Glutamatergic neuron (in vitro differentiated cells): ENCODE results near the gene MEX3B. TPM values are rescaled to one million over a fixed set of nuclear protein-coding genes. Genes with fewer than 3 reads are reported as not detected.

ENCODE experiments used
- DNase-seq: peaks from one replicate; pipeline ENCODE4 v3.0.0; 2022
- H3K27ac Mint-ChIP-seq: one replicate; pipeline ENCODE4 v1.8.0; 2020; ENCODE audit warnings: mild to moderate bottlenecking, mixed read lengths, inconsistent platforms; ENCODE audit not compliant: unreplicated experiment
- H3K27me3 Mint-ChIP-seq: one replicate; pipeline ENCODE4 v1.8.0; 2020; ENCODE audit warnings: mild to moderate bottlenecking, moderate library complexity, mixed read lengths, inconsistent platforms; ENCODE audit not compliant: unreplicated experiment
- H3K36me3 Mint-ChIP-seq: one replicate; pipeline ENCODE4 v1.8.0; 2020; ENCODE audit warnings: mild to moderate bottlenecking, mixed read lengths, inconsistent platforms; ENCODE audit not compliant: unreplicated experiment
- H3K4me1 Mint-ChIP-seq: one replicate; pipeline ENCODE4 v1.8.0; 2020; ENCODE audit warnings: mild to moderate bottlenecking, low read depth, mixed read lengths, inconsistent platforms; ENCODE audit not compliant: unreplicated experiment
- H3K4me3 Mint-ChIP-seq: one replicate; pipeline ENCODE4 v1.8.0; 2020; ENCODE audit warnings: mild to moderate bottlenecking, mixed read lengths, inconsistent platforms; ENCODE audit not compliant: unreplicated experiment
- H3K9me3 Mint-ChIP-seq: one replicate; pipeline ENCODE4 v1.8.0; 2020; ENCODE audit warnings: mild to moderate bottlenecking, moderate library complexity, mixed read lengths, inconsistent platforms; ENCODE audit not compliant: unreplicated experiment
- total RNA-seq: library from RNA; stranded (reverse); fragmentation: NEBNext Ultra II Directional; extraction: Animal tissue kit (Norgen Biotek cat#: 25700); gene quantifications from one replicate; pipeline ENCODE4 v1.2.1, GENCODE V29; 2021; ENCODE audit not compliant: unreplicated experiment
- TF ChIP-seq, protein P1 (sequence below): fragments of 200-600 bp; sonication (generic); IDR thresholded peaks from one replicate; pipeline ENCODE4 v1.5.0; 2021; ENCODE audit not compliant: partially characterized antibody, unreplicated experiment

MEX3B gene
- total RNA-seq, 1 donor from 2014 or later, result 96.2 TPM

DNA sequence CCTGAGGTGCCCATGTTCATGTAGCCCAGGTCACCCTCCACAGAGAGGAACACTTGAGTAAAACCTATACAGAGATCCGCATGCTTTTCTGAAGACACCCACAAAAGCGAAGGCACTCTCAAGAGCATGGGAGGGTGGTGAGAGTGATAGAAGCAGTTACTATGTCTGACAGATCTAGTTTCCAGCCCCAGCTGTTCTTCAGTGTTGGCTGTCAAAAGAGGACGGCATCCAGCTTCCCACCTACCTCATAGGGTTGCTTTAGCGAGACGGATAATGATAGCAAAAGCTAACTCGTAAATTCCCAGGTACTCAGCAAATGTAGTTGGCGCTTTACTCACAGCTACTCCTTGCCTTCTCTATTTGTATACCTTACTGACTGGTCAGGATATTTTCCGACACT is 3.0 kb upstream of the MEX3B start:
- H3K4me1 Mint-ChIP-seq, result peaks cover 17% of the 10 kb centered on the region
- H3K27ac Mint-ChIP-seq, result peak overlapping the region; percentile 98
- TF ChIP-seq, protein P1, sequence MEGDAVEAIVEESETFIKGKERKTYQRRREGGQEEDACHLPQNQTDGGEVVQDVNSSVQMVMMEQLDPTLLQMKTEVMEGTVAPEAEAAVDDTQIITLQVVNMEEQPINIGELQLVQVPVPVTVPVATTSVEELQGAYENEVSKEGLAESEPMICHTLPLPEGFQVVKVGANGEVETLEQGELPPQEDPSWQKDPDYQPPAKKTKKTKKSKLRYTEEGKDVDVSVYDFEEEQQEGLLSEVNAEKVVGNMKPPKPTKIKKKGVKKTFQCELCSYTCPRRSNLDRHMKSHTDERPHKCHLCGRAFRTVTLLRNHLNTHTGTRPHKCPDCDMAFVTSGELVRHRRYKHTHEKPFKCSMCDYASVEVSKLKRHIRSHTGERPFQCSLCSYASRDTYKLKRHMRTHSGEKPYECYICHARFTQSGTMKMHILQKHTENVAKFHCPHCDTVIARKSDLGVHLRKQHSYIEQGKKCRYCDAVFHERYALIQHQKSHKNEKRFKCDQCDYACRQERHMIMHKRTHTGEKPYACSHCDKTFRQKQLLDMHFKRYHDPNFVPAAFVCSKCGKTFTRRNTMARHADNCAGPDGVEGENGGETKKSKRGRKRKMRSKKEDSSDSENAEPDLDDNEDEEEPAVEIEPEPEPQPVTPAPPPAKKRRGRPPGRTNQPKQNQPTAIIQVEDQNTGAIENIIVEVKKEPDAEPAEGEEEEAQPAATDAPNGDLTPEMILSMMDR, result no peak
- peaks cover 26% of the 10 kb centered on the region for H3K9me3 Mint-ChIP-seq
- peaks cover 31% of the 10 kb centered on the region for H3K27me3 Mint-ChIP-seq
- peak overlapping the region; percentile 92 for H3K4me3 Mint-ChIP-seq
- DNase-seq, result no peak
- H3K36me3 Mint-ChIP-seq, result no peaks in the 10 kb centered on the region

DNA sequence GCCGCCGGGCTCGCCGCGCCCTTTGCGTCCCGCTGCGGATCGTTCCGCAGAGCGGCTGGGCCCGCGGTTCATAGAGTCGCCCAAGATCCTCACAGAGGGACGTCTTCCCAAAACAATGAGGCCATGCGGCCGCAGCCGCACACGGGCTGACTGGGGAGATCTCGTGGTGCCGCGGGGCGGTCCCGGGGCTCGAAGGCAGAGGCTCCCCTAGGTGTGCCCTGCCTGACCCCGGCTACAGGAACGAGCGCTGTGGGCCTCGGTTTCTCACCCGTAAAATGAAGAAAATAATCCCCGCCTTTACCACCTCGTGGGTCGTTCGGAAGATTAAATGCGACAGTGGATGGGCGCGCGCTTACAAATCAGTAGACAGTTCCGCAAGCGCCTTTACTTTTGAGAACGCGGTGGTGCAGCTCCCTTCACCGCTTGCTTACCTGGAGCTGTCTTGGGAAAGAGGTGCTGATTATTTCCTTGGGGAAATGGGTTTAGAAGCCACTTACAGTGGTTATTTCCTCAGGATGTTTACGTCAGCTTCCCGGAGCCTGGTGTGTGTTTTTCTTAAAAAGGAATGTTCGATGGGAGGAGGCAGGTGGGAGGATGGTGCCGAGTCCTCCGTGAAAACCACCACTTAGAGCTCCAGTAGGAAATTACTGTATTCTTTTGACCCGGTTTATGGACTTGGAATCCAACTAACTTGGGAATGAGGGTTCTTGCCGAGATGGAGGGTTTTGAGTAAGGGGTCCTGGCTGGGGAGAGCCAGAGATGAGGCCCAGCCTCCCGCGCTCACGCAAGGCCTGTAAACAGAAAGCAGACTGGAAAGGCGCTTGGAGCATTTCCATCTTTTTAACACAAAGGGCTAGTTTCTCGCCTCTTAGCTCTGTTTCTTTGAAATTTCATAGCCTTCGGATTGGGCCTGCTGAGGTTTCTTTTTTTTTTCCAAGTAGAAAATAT is 1.9 kb upstream of the MEX3B start:
- Mint-ChIP-seq H3K9me3 (peaks cover 28% of the 10 kb centered on the region), H3K36me3 (peaks cover 4% of the 10 kb centered on the region), H3K4me3 (peak overlapping the region; percentile 92), H3K27ac (peak overlapping the region; percentile 98), H3K27me3 (peaks cover 34% of the 10 kb centered on the region), H3K4me1 (peaks cover 17% of the 10 kb centered on the region)
- DNase-seq, result no peak
- TF ChIP-seq, protein P1, result peak; percentile 14

DNA sequence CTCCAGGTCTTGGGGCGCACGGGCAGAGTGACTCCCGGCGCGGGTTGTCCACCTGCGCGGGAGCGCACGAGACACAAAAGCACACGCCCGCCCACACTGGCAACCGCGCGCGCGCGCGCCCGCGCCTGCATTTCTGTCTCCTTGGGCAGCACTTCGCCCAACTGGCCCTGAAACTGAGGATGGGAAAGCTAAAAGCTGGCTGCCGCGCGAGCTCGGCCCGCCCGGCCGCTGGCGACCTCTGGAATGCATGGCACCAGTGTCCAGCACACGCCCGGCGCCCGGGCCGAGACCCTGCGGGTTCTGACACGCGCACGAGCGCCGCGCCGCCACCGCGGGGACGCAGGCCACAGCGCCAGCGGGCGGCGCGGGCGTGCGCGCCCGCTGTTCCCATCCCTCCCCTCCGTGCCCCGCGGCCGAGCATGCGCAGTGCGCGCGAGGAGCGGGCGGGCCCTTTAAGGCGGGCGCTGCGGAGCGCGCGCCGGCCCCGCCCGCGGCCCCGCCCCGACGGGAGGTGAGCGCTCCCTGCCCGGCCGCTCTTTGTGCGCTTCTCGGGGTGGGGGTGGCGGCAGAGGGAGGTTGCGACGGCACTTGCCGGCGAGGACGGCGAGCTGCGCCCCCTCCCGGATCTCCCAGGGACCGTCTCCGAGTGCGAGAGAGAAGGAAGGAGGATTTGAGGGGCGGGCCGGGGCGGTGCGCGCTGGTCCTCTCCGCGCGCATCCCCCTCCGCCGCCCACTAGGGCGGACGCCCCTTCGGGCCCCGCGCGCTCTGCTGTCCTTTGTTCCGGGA is 1.0 kb upstream of the MEX3B start:
- Mint-ChIP-seq H3K27ac (peak overlapping the region; percentile 98), H3K36me3 (peaks cover 4% of the 10 kb centered on the region), H3K4me3 (peak overlapping the region; percentile 92), H3K4me1 (peaks cover 17% of the 10 kb centered on the region), H3K27me3 (peaks cover 34% of the 10 kb centered on the region), H3K9me3 (peaks cover 30% of the 10 kb centered on the region)
- peak; percentile 99 for DNase-seq
- TF ChIP-seq, protein P1, result peak; percentile 89

DNA sequence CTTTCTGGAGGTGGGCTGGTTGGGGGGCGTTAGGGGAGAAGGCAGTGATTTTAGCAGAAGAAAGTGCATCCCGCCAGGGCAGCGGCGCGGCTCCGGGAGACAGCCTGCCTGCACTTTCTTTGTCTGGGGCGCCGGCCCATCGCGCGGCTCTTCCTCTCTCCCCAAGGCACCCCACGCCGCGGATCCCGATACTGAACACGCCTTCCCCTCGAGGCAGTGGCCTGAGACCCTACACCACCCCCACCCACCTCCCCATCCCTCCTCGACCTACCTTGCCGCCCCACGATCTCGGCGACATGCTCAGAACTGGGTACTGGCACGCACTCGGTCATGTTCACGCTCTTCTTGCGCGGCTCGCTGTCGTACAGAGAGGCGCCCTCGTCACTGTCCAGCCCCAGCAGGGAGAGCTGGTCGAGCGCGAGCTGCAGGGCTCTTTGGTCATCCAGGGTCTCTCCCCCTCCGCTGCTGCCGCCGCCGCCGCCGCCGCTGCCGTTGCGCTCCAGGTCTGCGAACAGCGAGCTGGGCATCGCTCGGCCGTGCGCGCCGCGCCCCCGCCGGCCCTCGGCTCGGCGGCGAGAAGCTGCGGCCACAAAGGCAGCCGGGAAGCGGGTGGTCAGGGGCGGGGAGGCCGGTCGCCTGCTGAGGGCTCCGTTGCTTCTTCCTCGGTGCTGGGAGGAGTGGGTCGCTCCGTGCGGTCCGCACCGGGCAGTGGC is 483 bp downstream of the MEX3B start:
- H3K4me1 Mint-ChIP-seq, result peaks cover 25% of the 10 kb centered on the region
- TF ChIP-seq, protein P1, result no peak
- peaks cover 34% of the 10 kb centered on the region for H3K27me3 Mint-ChIP-seq
- peaks cover 4% of the 10 kb centered on the region for H3K36me3 Mint-ChIP-seq
- peak overlapping the region; percentile 92 for H3K27ac Mint-ChIP-seq
- peak overlapping the region; percentile 99 for H3K4me3 Mint-ChIP-seq
- H3K9me3 Mint-ChIP-seq, result peaks cover 32% of the 10 kb centered on the region
- peak; percentile 44 for DNase-seq
